Loucy (cell line): ENCODE measurements around the gene TLR9.

Experiments
- CTCF ChIP-seq: fragments of 200-600 bp; sonication (generic); conservative IDR thresholded peaks from 2 replicates; pipeline ENCODE4 v1.5.1; 2014; ENCODE audit warnings: mild to moderate bottlenecking, antibody characterized with exemption, low read length
- EZH2phosphoT487 ChIP-seq: fragments of 200-600 bp; IDR thresholded peaks from 2 replicates; pipeline ENCODE4 v1.6.1; 2018; ENCODE audit warnings: antibody characterized with exemption, mild to moderate bottlenecking, moderate library complexity, borderline replicate concordance

- TF ChIP-seq CTCF: no peak
- no peak for TF ChIP-seq EZH2phosphoT487
These were observed 29.2 kb upstream of the TLR9 start for GRCh38 chr3:52254608-52255007.
